ENCODE data around the gene OCA2. TPM values are rescaled to one million over a fixed set of nuclear protein-coding genes. Genes with fewer than 3 reads are reported as not detected.

Gene OCA2
- polyA plus RNA-seq, 1 experiment = 0.02 TPM

DNA sequence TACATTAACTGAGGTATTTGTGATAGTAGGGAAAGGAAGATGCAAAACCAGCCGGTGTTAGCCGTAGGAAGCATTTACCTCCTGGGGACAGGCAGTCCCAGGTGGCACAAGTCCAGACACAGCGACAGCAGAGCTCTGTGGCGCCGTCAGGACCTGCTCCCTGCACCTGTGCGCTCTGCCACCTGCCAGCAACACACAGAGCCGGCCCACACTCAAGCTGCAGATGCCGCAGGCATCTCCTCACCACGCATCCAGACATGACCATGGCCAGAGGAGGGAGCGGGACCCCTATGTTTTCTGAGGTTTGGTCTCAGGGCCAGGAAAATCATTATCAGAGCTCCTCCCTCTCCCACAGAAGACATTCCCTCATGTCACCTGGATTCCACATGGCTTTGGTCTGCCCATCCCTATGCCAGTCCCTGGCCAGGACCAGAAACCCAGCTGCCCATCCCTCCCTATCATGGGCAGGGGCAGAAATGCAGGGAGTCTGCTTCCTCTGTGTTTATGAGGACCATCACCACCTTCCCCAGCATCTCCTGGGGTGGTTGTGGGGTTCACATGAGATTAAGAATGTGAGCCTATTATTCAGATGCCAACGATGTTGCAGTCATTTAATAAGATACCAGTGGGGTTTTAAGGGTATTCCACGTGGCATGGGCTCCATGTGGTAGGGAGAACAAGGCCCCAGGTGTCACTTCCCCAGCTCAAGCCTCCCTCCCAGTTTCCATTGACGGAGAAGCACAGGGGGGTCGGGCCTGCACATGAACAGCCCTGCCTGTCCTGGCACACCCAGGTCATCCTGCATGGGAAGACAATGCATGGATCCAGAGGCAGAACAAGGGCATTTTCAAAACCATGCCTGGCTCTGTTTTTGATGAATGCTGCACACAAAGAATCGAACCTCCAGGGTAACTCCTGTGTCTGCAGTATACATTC lies 251.1 kb downstream of the OCA2 start:
- Histone ChIP-seq H3K4me3 (ENCODE audit: low read depth, low read length) (no peak overlapping the region), H3K27me3 (ENCODE audit: control insufficient read depth, insufficient read depth, low read length) (no peaks in the 10 kb centered on the region), H3K36me3 (ENCODE audit: control insufficient read depth, insufficient read depth, low read length) (no peaks in the 10 kb centered on the region)
- ChIA-PET POLR2A (no interaction called here), CTCF (no interaction called here)
- TF ChIP-seq, protein P1, sequence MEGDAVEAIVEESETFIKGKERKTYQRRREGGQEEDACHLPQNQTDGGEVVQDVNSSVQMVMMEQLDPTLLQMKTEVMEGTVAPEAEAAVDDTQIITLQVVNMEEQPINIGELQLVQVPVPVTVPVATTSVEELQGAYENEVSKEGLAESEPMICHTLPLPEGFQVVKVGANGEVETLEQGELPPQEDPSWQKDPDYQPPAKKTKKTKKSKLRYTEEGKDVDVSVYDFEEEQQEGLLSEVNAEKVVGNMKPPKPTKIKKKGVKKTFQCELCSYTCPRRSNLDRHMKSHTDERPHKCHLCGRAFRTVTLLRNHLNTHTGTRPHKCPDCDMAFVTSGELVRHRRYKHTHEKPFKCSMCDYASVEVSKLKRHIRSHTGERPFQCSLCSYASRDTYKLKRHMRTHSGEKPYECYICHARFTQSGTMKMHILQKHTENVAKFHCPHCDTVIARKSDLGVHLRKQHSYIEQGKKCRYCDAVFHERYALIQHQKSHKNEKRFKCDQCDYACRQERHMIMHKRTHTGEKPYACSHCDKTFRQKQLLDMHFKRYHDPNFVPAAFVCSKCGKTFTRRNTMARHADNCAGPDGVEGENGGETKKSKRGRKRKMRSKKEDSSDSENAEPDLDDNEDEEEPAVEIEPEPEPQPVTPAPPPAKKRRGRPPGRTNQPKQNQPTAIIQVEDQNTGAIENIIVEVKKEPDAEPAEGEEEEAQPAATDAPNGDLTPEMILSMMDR (IDR thresholded peaks at IDR 0.05; ENCODE audit: insufficient read depth, low read depth, low read length) = no peak
- no peak for DNase-seq (ENCODE audit: low read depth)

DNA sequence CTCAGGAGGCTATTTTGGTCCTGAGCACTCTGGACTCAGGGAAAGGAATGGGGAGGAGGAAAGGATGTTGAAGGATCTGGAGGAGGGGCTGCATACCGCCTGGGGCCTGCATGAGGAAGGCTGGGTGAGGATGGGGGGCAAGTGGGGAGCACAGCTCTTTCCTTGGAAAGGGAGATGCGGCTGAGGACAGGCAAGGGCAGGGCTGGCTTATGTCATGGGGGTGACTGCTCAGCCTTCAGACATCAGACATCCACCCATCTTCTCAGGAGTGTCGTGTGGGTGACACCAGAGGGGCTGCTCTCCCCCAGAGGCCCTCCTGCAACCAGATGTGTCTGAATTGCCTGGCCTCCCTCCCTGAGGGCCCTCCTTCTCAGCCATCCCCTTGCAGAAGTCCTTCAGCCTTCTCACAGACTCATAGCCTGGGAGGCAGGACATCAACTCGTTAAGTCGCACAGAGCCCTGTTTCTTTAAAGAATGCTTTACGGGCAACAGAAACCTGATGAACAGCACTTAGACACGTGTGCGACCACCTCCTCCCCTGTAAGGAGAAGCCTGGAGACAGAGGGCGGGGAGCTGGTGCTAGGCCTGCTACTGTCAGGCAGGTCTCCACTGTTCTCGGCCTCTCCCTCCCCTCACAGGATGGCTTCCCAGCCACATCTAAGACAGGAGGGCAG lies 252.3 kb downstream of the OCA2 start:
- Histone ChIP-seq H3K27me3 (ENCODE audit: control insufficient read depth, insufficient read depth, low read length) (no peaks in the 10 kb centered on the region), H3K36me3 (ENCODE audit: control insufficient read depth, insufficient read depth, low read length) (no peaks in the 10 kb centered on the region), H3K4me3 (ENCODE audit: low read depth, low read length) (no peak overlapping the region)
- ChIA-PET CTCF (no interaction called here), POLR2A (no interaction called here)
- DNase-seq (ENCODE audit: low read depth) = no peak
- TF ChIP-seq, protein P1 (IDR thresholded peaks at IDR 0.05; ENCODE audit: insufficient read depth, low read depth, low read length) = no peak

DNA sequence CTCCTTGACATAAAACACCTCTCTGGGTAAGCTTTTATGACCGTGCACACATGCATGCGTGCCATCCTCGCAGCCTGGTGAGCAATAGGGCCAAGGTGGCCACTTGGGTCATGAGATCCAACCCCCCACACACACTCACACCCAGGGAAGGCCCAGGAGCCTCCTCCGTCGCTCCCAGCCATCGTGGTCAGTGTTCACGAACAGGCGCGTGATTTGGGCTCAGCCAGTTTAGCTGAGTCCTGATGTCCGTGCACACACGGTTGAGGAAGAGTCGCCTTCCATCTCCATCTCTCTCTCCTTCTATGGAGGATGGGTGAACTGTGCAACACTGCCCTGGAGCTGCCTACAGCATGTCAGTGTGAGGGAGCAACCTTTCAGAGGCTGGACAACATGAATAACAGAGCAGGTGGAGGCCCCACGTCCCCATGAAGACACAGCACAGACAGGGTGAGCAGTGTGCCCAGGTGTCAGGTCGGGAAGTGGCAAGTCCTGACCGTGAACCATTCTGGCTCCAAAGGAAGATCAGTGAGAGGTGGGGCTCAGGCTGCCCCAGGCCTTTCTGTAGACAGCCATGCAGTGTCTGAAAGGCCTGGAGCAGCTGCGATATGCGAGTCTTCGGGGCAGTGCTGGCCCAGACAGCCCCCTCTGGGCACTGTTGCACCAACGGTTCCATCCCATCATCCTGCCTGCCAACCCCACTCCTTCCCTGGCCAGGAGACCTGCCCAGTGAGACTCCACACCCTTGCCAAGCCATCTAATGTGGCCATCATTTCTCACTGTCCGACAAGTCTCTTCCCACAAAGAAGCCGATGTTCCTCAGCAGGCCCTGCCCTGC lies 253.4 kb downstream of the OCA2 start:
- POLR2A ChIA-PET = no interaction called here
- no peak for DNase-seq (ENCODE audit: low read depth)
- H3K27me3 ChIP-seq (ENCODE audit: control insufficient read depth, insufficient read depth, low read length) = no peaks in the 10 kb centered on the region
- CTCF ChIA-PET = no interaction called here
- no peaks in the 10 kb centered on the region for H3K36me3 ChIP-seq (ENCODE audit: control insufficient read depth, insufficient read depth, low read length)
- H3K4me3 ChIP-seq (ENCODE audit: low read depth, low read length) = no peak overlapping the region
- TF ChIP-seq, protein P1 (IDR thresholded peaks at IDR 0.05; ENCODE audit: insufficient read depth, low read depth, low read length) = no peak

DNA sequence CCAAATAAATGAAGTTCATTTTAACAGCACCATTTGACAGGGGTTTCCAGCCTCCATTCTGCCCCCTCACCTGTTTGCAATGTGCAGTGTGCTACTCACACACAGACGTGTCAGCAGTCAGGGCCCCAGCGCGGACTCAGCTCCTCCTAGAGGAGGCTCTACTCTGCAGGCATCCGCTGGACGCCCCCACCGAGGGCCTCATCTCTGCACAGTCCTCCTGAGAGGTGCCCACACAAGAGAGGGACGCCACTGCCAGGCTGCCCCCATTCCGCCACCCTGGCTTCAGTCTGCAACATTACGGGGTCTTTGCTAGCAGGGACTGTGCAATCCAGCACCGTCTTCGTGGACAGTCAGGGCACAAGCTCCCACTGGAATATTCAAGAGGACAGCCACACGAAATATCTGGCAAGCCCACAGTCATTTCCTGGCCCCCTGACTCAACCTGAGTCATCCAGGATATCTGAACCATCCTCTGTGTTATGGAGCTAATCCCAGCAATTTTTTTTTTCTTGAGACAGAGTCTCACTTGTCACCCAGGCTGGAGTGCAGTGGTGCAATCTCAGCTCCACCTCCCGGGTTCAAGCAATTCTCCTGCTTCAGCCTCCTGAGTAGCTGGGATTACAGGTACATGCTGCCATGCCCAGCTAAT lies 255.0 kb downstream of the OCA2 start:
- Histone ChIP-seq H3K4me3 (ENCODE audit: low read depth, low read length) (no peak overlapping the region), H3K36me3 (ENCODE audit: control insufficient read depth, insufficient read depth, low read length) (no peaks in the 10 kb centered on the region), H3K27me3 (ENCODE audit: control insufficient read depth, insufficient read depth, low read length) (no peaks in the 10 kb centered on the region)
- DNase-seq (ENCODE audit: low read depth) = no peak
- TF ChIP-seq, protein P1 (IDR thresholded peaks at IDR 0.05; ENCODE audit: insufficient read depth, low read depth, low read length) = no peak
- ChIA-PET CTCF (no interaction called here), POLR2A (no interaction called here)

Measured in BJ (cell line).